Karpas-422 (cell line): ENCODE data around the gene MOB3C. TPM values are rescaled to one million over a fixed set of nuclear protein-coding genes. Genes with fewer than 3 reads are reported as not detected.

Experiments
- DNase-seq: peaks from one replicate; pipeline ENCODE4 v3.0.0-alpha.2; 2015
- H2AFZ ChIP-seq: fragments of 200-600 bp; sonication (generic); 2 replicates; pipeline ENCODE4 v1.6.1; 2014; ENCODE audit warnings: antibody characterized with exemption, low read length, mixed read lengths
- H3K27ac ChIP-seq: fragments of 200-600 bp; sonication (generic); 2 replicates; pipeline ENCODE4 v1.5.1; 2014; ENCODE audit warnings: mild to moderate bottlenecking, low read length, moderate library complexity
- H3K27me3 ChIP-seq: fragments of 200-600 bp; sonication (generic); 2 replicates; pipeline ENCODE4 v1.6.1; 2014; ENCODE audit warnings: low read length, mixed read lengths
- H3K36me3 ChIP-seq: fragments of 200-600 bp; sonication (generic); 2 replicates; pipeline ENCODE4 v1.6.1; 2014; ENCODE audit warnings: low read length, mixed read lengths; ENCODE audit not compliant: insufficient read depth
- H3K4me1 ChIP-seq: fragments of 200-600 bp; sonication (generic); 2 replicates; pipeline ENCODE4 v1.6.1; 2014; ENCODE audit warnings: mild to moderate bottlenecking, low read length, mixed read lengths
- H3K4me2 ChIP-seq: fragments of 200-600 bp; sonication (generic); 2 replicates; pipeline ENCODE4 v1.6.1; 2014; ENCODE audit warnings: low read length, low read depth, mild to moderate bottlenecking; ENCODE audit not compliant: poor library complexity, severe bottlenecking
- H3K4me3 ChIP-seq: fragments of 200-600 bp; sonication (generic); 2 replicates; pipeline ENCODE4 v1.5.1; 2014; ENCODE audit warnings: mild to moderate bottlenecking, antibody characterized with exemption, low read length, mixed read lengths
- H3K79me2 ChIP-seq: fragments of 200-600 bp; sonication (generic); 2 replicates; pipeline ENCODE4 v1.6.1; 2014; ENCODE audit warnings: mild to moderate bottlenecking, low read length, mixed read lengths
- H3K9ac ChIP-seq: fragments of 200-600 bp; sonication (generic); 2 replicates; pipeline ENCODE4 v1.6.0; 2014; ENCODE audit warnings: low read length
- H3K9me2 ChIP-seq: fragments of 200-600 bp; sonication (generic), shearing (Covaris generic); replicated peaks from 2 replicates; pipeline ENCODE4 v1.6.0; 2014; ENCODE audit warnings: mild to moderate bottlenecking, low read length, moderate library complexity; ENCODE audit not compliant: insufficient read depth
- H3K9me3 ChIP-seq: fragments of 300-700, 200-600 bp; sonication (generic); 2 replicates; pipeline ENCODE4 v1.6.1; 2014; ENCODE audit warnings: low read length, mixed read lengths
- H4K20me1 ChIP-seq: fragments of 200-600 bp; sonication (generic); 2 replicates; pipeline ENCODE4 v1.6.1; 2014; ENCODE audit warnings: mild to moderate bottlenecking, antibody characterized with exemption, low read length, low read depth; ENCODE audit not compliant: insufficient read depth
- total RNA-seq: library from RNA; depleted of rRNA; stranded (reverse); fragments of >200 nt; shearing (Covaris generic); gene quantifications from 2 replicates; pipeline ENCODE4 v1.2.3, GENCODE V29; 2014; ENCODE audit warnings: low replicate concordance

The MOB3C gene
- total RNA-seq, 1 experiment from 2014 or later = 2.2 TPM

- H3K9me3 ChIP-seq = no peaks in the 10 kb centered on the region
- peak overlapping the region; percentile 94 for H2AFZ ChIP-seq
- H3K4me2 ChIP-seq = peak overlapping the region; percentile 88
- H4K20me1 ChIP-seq = no peaks in the 10 kb centered on the region
- no peaks in the 10 kb centered on the region for H3K36me3 ChIP-seq
- H3K27me3 ChIP-seq = no peaks in the 10 kb centered on the region
- H3K79me2 ChIP-seq = no peaks in the 10 kb centered on the region
- peak overlapping the region; percentile 83 for H3K9ac ChIP-seq
- peaks cover 15% of the 10 kb centered on the region for H3K4me1 ChIP-seq
- peak overlapping the region; percentile 83 for H3K4me3 ChIP-seq
- no peak for DNase-seq
- no peaks in the 10 kb centered on the region for H3K9me2 ChIP-seq
- no peak overlapping the region for H3K27ac ChIP-seq
These were observed 643 bp upstream of the MOB3C start for GRCh38 chr1:46617108-46617800.

DNA sequence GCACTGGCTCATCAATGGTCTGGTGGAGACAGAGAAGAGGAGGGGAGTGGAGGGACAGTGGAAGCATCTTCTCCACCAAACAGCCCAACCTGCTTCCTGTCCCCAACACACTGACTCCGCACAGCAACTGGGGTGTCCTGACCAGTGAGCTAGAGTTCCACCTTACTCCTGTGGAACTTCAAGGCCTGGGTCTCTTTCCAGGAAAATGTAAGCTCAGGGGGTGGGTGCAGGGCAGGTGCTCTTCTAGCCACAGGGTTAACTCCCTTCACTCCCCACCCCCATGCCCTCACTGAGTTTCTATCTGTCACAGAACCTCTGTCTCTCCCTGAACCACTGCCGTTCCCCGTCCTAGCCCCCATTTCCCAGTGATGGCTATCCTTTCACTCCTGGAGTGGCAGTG lies 876 bp downstream of the MOB3C start:
- H3K27me3 ChIP-seq = no peaks in the 10 kb centered on the region
- H3K4me3 ChIP-seq = peak overlapping the region; percentile 83
- no peaks in the 10 kb centered on the region for H3K79me2 ChIP-seq
- no peaks in the 10 kb centered on the region for H3K9me2 ChIP-seq
- H3K9me3 ChIP-seq = no peaks in the 10 kb centered on the region
- no peaks in the 10 kb centered on the region for H3K36me3 ChIP-seq
- H3K27ac ChIP-seq = no peak overlapping the region
- H3K9ac ChIP-seq = peak overlapping the region; percentile 83
- peak overlapping the region; percentile 88 for H3K4me2 ChIP-seq
- H3K4me1 ChIP-seq = peaks cover 15% of the 10 kb centered on the region
- DNase-seq = no peak
- peak overlapping the region; percentile 94; the same call in 1 of the 2 replicates for H2AFZ ChIP-seq
- H4K20me1 ChIP-seq = no peaks in the 10 kb centered on the region

GRCh38 chr1:46615088-46615487 lies 1.5 kb downstream of the MOB3C start:
- no peaks in the 10 kb centered on the region for H4K20me1 ChIP-seq
- no peak overlapping the region for H3K27ac ChIP-seq
- peak overlapping the region; percentile 88 for H3K4me2 ChIP-seq
- DNase-seq = no peak
- no peaks in the 10 kb centered on the region for H3K27me3 ChIP-seq
- H2AFZ ChIP-seq = no peak overlapping the region
- no peaks in the 10 kb centered on the region for H3K9me2 ChIP-seq
- peak overlapping the region; percentile 83; the same call in 1 of the 2 replicates for H3K9ac ChIP-seq
- no peaks in the 10 kb centered on the region for H3K79me2 ChIP-seq
- H3K4me1 ChIP-seq = peaks cover 15% of the 10 kb centered on the region
- H3K4me3 ChIP-seq = no peak overlapping the region
- H3K9me3 ChIP-seq = no peaks in the 10 kb centered on the region
- no peaks in the 10 kb centered on the region for H3K36me3 ChIP-seq

DNA sequence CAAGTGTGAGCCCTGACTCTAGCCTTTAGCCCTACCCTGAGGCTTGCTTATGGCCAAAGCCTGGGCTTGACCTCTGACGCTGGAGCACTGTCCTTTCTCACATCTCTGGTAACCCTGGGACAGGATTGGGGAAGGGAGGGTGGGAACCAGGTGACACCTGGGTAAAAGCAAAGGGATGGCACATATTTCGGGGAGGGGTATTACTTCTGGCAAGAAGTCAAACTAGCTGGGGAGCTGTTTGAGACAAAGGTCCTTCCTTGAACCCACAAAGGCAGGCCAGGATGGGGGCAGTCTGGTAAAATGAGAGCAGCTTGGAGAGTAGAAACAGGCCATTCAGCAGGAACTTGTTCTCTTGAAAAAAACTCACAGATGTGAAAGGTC lies 2.0 kb downstream of the MOB3C start:
- Histone ChIP-seq H3K27me3 (no peaks in the 10 kb centered on the region), H3K9me3 (no peaks in the 10 kb centered on the region), H3K4me1 (peaks cover 15% of the 10 kb centered on the region), H4K20me1 (no peaks in the 10 kb centered on the region), H2AFZ (no peak overlapping the region), H3K4me3 (no peak overlapping the region), H3K27ac (no peak overlapping the region), H3K9me2 (no peaks in the 10 kb centered on the region), H3K4me2 (no peak overlapping the region), H3K79me2 (no peaks in the 10 kb centered on the region), H3K36me3 (no peaks in the 10 kb centered on the region), H3K9ac (no peak overlapping the region)
- DNase-seq = no peak

GRCh38 chr1:46613661-46614603 lies 2.7 kb downstream of the MOB3C start:
- no peak overlapping the region for H3K4me2 ChIP-seq

DNA sequence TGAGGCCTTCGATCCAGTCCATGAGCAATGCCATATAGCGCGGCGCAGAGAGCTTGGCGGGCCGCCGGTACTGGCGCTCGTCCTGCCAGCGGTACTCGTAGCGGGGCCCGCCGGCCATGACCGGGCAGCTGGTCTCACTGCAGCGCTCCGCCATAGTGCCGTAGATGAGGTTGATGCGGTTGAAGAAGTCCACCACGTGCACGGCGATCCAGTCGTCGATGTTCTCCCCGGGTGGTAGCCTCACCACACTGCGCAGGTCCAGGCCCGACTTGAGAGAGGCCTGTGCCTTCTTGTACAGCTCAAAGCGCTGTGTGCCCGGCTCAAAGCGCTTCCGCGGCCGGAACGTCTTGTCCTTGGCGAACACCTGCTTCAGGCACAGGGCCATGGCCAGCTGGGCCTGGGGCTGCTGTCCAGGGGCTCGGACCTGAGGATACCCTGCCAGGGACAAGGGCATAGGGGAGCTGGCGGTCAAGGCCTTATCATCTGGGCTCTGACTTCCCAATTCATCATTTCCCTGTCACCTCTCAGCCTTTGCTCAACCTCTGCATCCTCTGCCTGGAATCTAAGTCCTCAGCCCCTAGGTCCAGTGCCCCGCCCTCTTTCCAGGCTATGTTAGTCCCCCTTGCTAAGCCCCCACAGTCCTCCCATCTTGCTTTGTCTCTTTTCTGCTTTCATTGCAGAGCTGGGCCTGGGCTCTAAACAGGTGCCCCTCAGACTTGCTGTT lies 3.5 kb downstream of the MOB3C start:
- Histone ChIP-seq H3K4me3 (no peak overlapping the region), H3K4me2 (no peak overlapping the region), H3K79me2 (no peaks in the 10 kb centered on the region), H3K9me3 (no peaks in the 10 kb centered on the region), H3K36me3 (no peaks in the 10 kb centered on the region), H3K27ac (no peak overlapping the region), H3K27me3 (no peaks in the 10 kb centered on the region), H3K9me2 (no peaks in the 10 kb centered on the region), H3K9ac (no peak overlapping the region), H3K4me1 (peaks cover 15% of the 10 kb centered on the region), H4K20me1 (no peaks in the 10 kb centered on the region), H2AFZ (no peak overlapping the region)
- no peak for DNase-seq

More at GRCh38 chr1:46613661-46614603, 2.7 kb downstream of the MOB3C start:
- H3K79me2 ChIP-seq = no peaks in the 10 kb centered on the region
- H4K20me1 ChIP-seq = no peaks in the 10 kb centered on the region
- H3K9me3 ChIP-seq = no peaks in the 10 kb centered on the region
- DNase-seq = no peak
- H3K9me2 ChIP-seq = no peaks in the 10 kb centered on the region
- H3K9ac ChIP-seq = no peak overlapping the region
- no peaks in the 10 kb centered on the region for H3K27me3 ChIP-seq
- no peak overlapping the region for H3K4me3 ChIP-seq
- no peak overlapping the region for H2AFZ ChIP-seq
- peaks cover 15% of the 10 kb centered on the region for H3K4me1 ChIP-seq
- no peaks in the 10 kb centered on the region for H3K36me3 ChIP-seq
- H3K27ac ChIP-seq = no peak overlapping the region

DNA sequence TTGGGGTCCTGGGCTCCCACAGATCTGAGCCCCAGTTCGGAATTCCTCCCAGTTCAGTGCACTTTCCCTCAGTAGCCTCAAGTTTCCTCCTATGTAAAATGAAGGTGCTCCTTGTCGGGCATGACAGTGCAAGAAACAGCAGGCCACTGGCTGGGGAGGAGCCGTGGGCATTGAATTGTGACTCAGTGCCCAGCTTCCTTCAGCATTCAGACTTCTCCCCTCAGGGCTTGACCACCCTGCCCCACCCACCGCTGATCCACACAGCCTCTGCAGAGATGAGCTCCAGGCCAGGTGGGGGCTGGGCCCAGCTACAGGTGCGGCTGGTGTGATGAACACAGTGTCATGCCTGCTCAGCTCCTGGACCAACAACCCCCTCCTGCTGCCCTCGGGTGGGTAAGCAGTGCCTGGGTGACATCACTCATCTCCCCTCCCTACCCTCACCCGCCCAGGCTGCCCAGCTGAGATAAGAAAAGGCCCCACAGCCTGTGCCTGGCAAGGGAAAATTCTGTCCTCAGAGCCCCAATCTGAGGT lies 4.9 kb downstream of the MOB3C start:
- Histone ChIP-seq H3K4me1 (peaks cover 11% of the 10 kb centered on the region), H3K9ac (no peak overlapping the region), H3K79me2 (no peaks in the 10 kb centered on the region)

More for the DNA sequence above, 4.9 kb downstream of the MOB3C start:
- DNase-seq = no peak
- no peaks in the 10 kb centered on the region for H3K9me2 ChIP-seq
- H3K36me3 ChIP-seq = no peaks in the 10 kb centered on the region
- H3K4me3 ChIP-seq = no peak overlapping the region
- no peaks in the 10 kb centered on the region for H3K9me3 ChIP-seq
- H2AFZ ChIP-seq = no peak overlapping the region
- no peaks in the 10 kb centered on the region for H3K27me3 ChIP-seq
- H3K27ac ChIP-seq = no peak overlapping the region
- H3K4me2 ChIP-seq = no peak overlapping the region
- H4K20me1 ChIP-seq = no peaks in the 10 kb centered on the region
